GM12891 (cell line): ENCODE measurements around the gene CACNA1G.

Experiments
- DNase-seq: peaks from one replicate; pipeline ENCODE4 v3.0.0; 2011; ENCODE audit warnings: low spot score; ENCODE audit not compliant: insufficient read length
- FAIRE-seq: peaks from 2 replicates; lab custom pipeline; 2011; peaks lifted over from hg19 to GRCh38; lab: Jason Lieb, UNC
- PAX5 ChIP-seq: IDR thresholded peaks from 2 replicates; pipeline ENCODE4 v1.6.1; 2011; ENCODE audit warnings: low read length, moderate library complexity, mild to moderate bottlenecking; ENCODE audit not compliant: insufficient read depth, severe bottlenecking
- POLR2A ChIP-seq: IDR thresholded peaks from 2 replicates; pipeline ENCODE4 v1.6.1; 2011; ENCODE audit warnings: low read depth, low read length, control low read depth
- POLR2AphosphoS5 ChIP-seq: IDR thresholded peaks from 2 replicates; pipeline ENCODE4 v1.6.1; 2011; ENCODE audit warnings: low read depth, low read length, control low read depth
- POU2F2 ChIP-seq: IDR thresholded peaks from 2 replicates; pipeline ENCODE4 v1.6.1; 2011; ENCODE audit warnings: low read depth, mild to moderate bottlenecking, control low read depth, low read length, moderate library complexity
- SPI1 ChIP-seq: IDR thresholded peaks from 2 replicates; pipeline ENCODE4 v1.6.1; 2011; ENCODE audit warnings: low read depth, low read length, control low read depth
- TAF1 ChIP-seq: IDR thresholded peaks from 2 replicates; pipeline ENCODE4 v1.6.1; 2011; ENCODE audit warnings: low read depth, low read length, control low read depth

The CACNA1G gene

DNA sequence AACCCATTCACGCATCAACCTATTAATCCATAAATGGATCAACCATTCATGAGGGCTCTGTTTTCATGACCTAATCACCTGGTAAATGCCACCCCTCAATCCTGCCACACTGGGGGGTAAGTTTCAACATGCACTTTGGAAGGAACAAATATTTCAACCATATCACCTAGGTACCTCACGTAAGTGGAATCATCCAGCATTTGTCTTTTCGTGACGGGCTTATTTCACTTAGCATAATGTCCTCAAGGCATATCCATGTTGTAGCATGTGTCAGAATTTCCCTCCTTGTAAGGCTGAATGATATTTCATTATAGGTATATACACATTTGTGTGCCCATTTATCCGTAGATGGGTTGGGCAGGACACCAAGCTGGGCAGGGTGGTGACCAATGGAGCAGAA is 111.6 kb downstream of the CACNA1G start:
- FAIRE-seq (no peak), DNase-seq (no peak)
- TF ChIP-seq POLR2AphosphoS5 = no peak
- TF ChIP-seq TAF1 = no peak
- no peak for TF ChIP-seq PAX5
- TF ChIP-seq SPI1 = no peak
- TF ChIP-seq POU2F2 = no peak

DNA sequence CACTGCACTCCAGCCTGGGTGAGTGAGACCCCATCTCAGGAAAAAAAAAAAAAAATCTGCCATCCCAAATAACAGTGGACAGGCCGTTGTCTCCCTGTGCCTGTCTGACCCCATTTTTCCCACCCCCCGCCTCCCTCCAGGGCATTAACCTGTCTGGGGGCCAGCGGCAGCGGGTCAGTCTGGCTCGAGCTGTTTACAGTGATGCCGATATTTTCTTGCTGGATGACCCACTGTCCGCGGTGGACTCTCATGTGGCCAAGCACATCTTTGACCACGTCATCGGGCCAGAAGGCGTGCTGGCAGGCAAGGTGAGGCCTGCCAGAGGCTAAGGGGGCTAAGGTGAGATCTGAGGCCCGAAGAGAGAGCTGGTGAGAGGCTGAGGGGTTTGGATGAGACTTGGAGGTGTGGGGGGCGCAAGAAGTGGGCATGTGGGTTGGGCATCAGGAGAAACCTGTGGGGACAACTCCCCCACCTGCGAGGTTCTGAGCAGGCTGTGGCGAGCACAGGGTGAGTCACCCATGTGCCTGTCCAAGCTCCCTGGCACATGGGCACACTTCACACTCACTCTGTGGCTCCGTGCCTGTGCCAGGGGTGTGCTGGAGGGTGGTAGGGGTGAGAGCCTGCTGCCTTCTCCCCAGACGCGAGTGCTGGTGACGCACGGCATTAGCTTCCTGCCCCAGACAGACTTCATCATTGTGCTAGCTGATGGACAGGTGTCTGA is 112.5 kb downstream of the CACNA1G start:
- DNase-seq (no peak), FAIRE-seq (no peak)
- TF ChIP-seq POLR2A (no peak), SPI1 (no peak), PAX5 (no peak), POU2F2 (no peak), TAF1 (no peak), POLR2AphosphoS5 (no peak)

DNA sequence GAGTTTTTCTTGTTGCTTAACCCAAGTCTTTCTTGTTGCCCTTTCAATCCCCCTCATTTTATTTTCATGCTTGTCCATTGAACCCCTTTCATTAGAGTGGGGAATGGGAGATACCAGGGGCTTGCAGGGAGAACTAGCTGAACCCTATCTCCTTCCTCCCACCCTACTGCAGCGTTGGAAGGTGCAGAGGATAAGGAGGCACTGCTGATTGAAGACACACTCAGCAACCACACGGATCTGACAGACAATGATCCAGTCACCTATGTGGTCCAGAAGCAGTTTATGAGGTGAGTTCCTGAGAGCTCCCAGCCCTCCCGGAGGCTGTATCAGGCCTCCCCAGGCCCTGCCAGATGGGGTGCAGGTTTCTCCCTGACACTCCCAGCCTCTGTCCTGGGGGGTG is 114.7 kb downstream of the CACNA1G start:
- DNase-seq = no peak
- FAIRE-seq = no peak
- TF ChIP-seq SPI1 (no peak), PAX5 (no peak), POU2F2 (no peak), POLR2A (no peak), POLR2AphosphoS5 (no peak), TAF1 (no peak)

DNA sequence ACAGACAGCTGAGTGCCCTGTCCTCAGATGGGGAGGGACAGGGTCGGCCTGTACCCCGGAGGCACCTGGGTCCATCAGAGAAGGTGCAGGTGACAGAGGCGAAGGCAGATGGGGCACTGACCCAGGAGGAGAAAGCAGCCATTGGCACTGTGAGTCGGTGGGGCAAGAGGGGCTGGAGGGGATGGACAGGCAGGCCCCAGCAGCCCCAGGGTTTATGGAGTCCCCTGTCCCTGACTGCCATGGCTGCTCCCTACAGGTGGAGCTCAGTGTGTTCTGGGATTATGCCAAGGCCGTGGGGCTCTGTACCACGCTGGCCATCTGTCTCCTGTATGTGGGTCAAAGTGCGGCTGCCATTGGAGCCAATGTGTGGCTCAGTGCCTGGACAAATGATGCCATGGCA is 115.1 kb downstream of the CACNA1G start:
- FAIRE-seq (no peak), DNase-seq (no peak)
- no peak for TF ChIP-seq POLR2A
- no peak for TF ChIP-seq SPI1
- TF ChIP-seq POLR2AphosphoS5 = no peak
- TF ChIP-seq TAF1 = no peak
- TF ChIP-seq POU2F2 = no peak
- TF ChIP-seq PAX5 = no peak

DNA sequence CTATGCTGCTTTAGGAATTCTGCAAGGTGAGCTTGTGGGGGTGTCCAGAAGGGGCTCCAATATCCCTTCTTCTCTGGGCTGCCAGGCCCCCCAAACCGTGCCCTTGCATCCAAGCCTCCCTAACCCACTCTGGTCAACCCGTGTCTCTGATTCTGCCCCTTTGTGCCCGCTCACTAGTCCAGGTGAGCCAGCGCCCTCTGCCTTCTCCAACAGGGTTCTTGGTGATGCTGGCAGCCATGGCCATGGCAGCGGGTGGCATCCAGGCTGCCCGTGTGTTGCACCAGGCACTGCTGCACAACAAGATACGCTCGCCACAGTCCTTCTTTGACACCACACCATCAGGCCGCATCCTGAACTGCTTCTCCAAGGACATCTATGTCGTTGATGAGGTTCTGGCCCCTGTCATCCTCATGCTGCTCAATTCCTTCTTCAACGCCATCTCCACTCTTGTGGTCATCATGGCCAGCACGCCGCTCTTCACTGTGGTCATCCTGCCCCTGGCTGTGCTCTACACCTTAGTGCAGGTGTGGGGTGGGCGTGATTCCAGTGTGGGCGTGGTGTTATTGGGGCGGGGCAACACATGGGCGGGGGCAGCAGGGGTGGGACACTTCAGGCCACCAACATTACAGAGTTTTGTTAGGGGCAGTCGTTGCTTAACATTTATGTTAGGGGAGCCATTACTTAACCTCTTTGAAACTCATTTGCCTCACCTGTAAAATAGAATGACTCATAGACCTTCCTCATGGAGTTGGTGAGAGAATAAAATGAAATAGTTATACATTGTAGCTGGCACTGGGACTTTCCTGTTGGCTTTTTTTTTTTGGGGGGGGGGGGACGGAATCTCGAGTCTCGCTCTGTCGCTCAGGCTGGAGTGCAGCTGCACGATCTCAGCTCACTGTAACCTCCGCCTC is 115.8 kb downstream of the CACNA1G start:
- FAIRE-seq (no peak), DNase-seq (no peak)
- TF ChIP-seq PAX5 (no peak), POLR2A (no peak), POU2F2 (no peak), POLR2AphosphoS5 (no peak), TAF1 (no peak), SPI1 (no peak)
